D721Med (cell line): ENCODE data around the gene FOXC2.

Experiments
- DNase-seq: peaks from one replicate; pipeline ENCODE4 v3.0.0; 2011; ENCODE audit warnings: low spot score; ENCODE audit not compliant: insufficient read length
- FAIRE-seq: peaks from 2 replicates; lab custom pipeline; 2011; peaks lifted over from hg19 to GRCh38; lab: Jason Lieb, UNC
- TF ChIP-seq, protein P1 (sequence below): IDR thresholded peaks from 2 replicates; pipeline ENCODE4 v1.5.1; 2012; ENCODE audit warnings: mild to moderate bottlenecking, control low read depth; ENCODE audit not compliant: insufficient read depth; ENCODE audit errors: missing control alignments

FOXC2 gene

DNA sequence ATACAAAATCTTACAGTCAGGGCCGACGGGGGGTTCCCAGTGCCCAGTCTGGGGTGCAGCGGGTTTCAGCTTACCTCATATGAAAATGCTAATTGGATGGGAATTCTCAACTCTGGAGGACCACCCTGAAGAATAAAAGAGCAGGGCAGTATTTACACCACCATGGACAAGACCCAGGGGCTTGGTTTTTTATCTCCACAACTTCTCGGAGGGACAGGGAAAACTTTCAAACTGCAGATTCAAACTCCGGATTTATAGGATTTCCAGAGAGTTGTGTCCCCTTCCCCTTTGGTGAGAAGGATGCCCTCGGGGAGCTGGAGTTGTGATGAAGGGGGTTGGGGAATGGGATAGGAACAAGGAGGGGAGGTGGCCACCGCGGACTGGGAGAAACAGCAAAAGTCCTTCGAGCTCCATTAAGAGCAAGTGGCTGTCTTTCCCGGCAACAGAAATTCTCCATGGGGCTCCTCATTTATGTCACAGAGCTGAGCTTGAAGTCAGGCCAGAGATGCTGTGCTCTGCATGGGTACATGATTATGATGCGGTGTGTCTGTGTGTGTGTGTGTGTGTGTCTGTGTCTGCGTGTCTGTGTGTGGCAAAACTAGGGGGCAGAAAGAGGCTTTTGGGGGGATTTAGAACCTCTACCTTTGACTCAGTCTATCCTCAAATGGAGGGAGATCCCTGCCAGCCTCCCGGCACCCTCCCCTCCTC, 27.4 kb downstream of the FOXC2 start:
- TF ChIP-seq, protein P1, sequence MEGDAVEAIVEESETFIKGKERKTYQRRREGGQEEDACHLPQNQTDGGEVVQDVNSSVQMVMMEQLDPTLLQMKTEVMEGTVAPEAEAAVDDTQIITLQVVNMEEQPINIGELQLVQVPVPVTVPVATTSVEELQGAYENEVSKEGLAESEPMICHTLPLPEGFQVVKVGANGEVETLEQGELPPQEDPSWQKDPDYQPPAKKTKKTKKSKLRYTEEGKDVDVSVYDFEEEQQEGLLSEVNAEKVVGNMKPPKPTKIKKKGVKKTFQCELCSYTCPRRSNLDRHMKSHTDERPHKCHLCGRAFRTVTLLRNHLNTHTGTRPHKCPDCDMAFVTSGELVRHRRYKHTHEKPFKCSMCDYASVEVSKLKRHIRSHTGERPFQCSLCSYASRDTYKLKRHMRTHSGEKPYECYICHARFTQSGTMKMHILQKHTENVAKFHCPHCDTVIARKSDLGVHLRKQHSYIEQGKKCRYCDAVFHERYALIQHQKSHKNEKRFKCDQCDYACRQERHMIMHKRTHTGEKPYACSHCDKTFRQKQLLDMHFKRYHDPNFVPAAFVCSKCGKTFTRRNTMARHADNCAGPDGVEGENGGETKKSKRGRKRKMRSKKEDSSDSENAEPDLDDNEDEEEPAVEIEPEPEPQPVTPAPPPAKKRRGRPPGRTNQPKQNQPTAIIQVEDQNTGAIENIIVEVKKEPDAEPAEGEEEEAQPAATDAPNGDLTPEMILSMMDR: no peak
- no peak for DNase-seq
- FAIRE-seq: no peak

DNA sequence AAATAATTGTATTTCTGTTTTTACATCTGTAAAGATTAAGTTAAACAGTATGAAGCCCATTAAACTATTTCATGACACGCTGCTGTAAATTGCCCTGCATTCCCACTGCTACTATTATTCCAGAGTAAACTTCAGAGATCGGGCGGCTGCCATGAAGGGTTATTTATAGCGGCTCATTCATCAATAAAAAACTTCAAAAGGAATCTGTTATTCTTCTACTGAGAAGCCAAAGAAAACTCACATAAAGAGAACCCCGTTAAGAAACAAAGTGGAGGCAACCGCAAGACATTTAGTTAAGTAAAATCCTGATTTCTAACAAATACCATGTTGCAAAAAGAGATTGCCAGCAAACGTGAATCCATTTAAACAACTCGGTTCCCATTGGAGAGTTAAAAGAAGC, 28.1 kb downstream of the FOXC2 start:
- FAIRE-seq (no peak), DNase-seq (no peak)
- TF ChIP-seq, protein P1: no peak

DNA sequence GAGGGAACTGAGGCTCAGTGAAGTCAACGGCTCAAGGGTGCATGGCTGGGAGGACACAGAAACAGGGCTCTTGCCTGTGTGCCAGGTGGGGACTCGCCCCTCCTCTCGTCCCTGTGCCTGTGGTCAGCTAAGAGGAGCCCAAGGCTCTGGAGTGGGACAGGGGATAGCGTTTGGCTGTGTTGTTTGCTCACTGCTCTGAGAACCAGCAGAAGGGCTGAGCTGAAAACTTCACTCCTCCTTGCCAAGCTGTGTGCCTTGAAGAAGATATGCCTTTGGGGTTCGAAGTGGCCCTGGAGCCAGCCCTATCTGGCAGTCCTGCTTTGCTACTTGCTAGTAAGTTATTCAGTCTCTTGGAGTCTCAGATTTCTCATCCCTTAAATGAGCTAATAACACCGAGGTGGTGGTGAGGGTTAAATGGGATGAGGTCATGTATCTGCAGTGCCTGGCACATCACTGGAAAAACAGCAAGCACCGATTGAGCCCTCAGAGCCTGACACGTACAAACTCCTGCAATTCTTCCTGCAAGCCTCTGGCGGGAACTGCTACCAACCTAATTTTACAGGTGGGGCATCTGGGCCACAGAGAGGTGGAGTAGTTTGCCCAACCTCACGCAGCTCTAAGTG, 29.5 kb downstream of the FOXC2 start:
- no peak for FAIRE-seq
- TF ChIP-seq, protein P1: no peak

DNA sequence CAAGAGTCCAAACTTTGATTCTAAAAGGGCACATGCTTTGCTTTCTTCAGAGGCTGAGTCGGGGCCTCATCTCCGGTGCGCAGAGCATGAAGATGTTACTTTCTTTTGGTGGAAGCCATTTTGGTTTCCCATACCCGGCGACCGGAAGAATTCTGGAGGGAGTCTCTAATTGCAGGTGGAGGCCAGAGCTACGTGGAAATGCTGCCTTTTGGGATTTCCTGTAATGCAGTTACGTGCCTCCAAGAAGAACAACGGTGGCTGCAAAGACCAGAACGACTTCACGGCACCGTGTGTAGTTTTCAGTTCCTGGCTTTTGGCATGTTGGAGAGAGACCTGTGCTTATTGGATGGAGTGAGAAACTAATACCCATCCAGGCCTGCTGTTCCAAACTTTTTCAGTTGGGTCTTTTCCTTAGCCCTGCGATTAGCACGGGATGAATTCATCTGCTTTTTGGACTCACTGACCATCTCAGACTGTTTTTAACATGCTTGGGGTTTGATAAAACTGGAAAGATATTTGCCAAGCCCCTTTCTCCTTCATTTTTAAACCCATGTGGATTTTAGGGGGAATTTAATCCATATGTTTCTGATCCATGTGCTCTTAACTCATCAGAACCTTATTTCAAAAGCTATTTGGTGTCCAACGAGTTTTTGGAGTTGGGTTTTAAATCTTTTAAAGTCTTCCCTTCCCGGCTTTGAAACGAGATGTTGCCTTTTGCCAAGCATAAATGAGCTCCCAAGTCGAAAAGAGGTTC, 30.7 kb downstream of the FOXC2 start:
- no peak for FAIRE-seq
- DNase-seq: no peak
- TF ChIP-seq, protein P1: no peak

More for the DNA sequence above, 29.5 kb downstream of the FOXC2 start:
- DNase-seq: no peak

DNA sequence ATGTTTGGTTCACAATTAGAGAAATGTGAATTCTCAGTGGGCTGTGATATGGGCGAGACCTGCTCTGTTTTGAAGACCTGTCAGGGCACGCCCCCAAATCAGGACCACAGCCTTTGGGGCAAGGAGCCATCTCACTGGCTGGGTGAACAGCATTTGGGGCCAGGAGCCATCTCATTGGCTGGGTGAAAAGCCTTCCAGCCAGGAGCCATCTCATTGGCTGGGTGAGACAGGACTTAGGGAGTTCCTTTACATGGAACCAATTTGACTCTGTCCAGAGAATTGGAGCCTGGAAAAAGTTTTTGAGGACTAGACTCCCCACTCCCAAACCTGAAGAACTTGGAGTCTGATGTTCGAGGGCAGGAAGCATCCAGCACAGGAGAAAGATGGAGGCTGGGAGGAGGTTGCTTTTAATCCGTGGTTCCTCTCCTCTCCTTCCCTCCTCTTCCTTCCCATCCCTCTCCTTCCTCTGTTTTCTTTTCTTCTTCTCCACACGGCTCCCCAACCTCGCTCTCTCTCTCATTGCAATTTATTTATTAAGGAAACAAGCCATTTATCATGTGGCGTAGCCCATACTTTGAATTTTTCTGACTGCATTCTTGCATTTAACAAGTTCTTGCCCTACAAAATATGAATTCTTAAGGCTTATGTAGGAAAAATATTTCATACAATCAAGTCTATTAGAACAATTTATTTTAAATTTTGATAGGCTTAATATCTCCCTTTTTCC, 31.4 kb downstream of the FOXC2 start:
- TF ChIP-seq, protein P1: no peak
- DNase-seq (no peak), FAIRE-seq (no peak)

DNA sequence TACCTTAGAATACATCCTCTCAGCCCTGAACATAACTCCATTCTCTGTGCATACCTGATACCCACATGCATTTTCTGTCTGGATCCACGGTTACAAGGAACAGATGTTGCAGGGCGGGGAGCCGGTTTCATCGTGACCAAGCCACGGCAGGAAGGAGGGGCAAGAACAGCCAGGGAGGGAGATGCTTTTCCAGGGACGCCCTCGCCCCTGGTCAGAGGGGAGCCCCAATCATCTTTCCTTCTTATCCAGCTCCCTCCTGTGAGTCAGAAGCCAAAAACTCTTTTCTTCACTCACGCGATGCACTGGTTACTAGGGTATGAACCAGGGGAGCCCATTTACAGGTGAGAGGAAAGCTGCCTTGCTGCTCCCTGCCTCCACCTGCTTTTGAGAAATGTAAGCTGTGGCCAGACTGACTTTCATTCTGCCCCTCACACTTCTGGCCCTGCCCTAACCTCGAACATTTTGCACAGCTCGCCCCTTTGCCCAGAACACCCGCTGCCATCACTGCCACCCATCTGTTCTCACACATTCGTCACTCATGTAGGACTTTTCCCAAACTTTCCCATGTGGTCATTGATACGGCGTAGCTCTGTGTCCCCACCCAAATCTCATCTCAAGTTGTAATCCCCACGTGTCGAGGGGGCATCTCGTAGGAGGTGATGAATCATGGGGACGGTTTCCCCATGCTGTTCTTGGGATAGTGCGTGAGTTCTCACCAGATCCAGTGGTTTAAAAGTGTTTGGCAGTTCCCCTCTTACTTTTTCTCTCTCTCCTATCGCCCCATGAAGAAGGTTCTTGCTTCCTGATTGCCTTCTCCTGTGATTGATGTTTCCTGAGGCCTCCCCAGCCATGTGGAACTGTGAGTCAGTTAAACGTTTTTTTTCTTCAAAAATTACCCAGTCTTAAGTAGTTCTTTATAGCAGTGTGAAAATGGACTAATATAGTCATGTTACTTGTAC, 32.3 kb downstream of the FOXC2 start:
- DNase-seq (no peak), FAIRE-seq (no peak)
- TF ChIP-seq, protein P1: no peak
